GM18520 (cell line): ENCODE data around the gene CRYBA1.
"Not testable (repeated sequence)": the region's sequence is repeated elsewhere in the genome, so short reads cannot be mapped to it uniquely, and the experiment has no call there.

Experiments
- ATAC-seq: cut with Tn5 transposase; IDR thresholded peaks from one replicate; pipeline ENCODE4 v1.9.1; 2021; ENCODE audit not compliant: unreplicated experiment

The CRYBA1 gene

DNA sequence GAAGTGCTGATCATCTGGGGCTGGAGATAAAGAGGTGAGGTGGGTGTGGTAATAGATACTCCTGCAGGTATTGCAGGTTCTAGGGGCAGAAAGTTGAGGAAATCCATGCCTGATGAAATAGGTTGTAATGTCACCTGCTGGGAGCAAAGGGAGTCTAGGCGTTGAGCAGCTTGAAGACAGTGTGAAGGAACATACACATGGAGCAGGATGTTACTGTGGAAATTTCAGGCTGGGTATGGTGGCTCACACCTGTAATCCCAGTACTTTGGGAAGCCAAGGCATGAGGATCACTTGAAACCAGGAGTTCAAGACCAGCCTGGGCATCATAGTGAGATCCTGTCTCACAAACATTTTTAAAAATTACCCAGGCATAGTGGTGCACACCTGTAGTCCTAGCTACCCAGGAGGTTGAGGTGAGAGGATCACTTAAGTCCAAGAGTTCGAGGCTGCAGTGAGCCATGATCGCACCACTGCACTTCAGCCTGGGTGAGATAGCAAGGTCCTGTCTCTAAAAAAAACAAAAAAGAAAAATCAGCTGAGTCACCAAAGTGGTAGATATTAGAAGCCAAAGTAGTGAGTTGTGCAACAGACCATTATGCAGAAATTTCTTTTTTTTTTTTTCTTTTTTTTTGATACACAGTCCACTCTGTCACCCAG lies 9.1 kb upstream of the CRYBA1 start:
- no peak for ATAC-seq

DNA sequence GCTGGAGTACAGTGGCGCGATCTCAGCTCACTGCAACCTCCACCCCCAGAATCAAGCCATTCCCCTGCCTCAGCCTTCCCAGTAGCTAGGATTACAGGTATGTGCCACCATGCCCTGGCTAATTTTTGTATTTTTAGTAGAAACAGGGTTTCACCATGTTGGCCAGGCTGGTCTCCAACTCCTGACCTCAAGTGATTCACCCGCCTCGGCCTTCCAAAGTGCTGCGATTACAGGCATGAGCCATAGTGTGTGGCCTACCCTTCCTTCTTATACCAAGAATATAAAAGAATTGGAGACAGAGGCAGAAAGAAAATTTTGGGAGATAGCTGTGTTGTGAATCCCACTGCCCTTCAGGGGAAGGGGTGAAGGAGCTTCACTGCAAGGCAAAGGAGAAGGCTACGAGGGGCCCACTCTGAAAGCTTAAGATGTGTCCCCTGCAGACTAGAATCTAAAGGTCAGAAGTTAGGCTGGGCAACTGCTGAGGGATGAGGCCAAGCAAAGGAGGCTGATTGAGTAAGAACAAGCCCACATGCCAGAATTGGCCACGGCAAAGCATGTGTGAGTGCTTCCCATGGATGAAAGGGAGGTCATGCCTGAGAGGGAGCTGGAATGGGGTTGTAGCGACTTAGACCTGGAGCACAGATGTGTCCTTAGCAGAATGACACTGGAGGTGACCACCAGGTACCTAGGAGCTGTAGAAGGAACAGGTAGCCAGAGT lies 8.4 kb upstream of the CRYBA1 start:
- ATAC-seq, result no peak

DNA sequence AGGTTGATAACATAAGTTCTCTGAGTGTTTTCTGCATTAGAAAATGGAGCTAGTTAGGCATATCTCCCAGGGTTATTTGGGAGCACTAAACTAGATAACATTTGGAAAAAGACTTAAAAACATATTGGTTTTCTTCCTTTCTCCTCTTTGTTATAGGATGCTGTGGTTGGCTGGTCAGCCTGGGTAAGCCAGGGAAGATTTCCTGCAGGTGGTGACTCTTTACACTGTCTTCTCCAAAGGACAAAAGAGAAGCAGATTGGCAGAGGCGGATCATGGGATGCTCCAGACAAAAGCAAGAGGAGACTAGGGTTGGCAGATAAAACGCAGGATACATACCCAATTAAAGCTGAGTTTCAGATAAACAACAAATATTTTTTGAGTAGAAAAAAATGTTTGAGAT lies 6.2 kb upstream of the CRYBA1 start:
- no peak for ATAC-seq

DNA sequence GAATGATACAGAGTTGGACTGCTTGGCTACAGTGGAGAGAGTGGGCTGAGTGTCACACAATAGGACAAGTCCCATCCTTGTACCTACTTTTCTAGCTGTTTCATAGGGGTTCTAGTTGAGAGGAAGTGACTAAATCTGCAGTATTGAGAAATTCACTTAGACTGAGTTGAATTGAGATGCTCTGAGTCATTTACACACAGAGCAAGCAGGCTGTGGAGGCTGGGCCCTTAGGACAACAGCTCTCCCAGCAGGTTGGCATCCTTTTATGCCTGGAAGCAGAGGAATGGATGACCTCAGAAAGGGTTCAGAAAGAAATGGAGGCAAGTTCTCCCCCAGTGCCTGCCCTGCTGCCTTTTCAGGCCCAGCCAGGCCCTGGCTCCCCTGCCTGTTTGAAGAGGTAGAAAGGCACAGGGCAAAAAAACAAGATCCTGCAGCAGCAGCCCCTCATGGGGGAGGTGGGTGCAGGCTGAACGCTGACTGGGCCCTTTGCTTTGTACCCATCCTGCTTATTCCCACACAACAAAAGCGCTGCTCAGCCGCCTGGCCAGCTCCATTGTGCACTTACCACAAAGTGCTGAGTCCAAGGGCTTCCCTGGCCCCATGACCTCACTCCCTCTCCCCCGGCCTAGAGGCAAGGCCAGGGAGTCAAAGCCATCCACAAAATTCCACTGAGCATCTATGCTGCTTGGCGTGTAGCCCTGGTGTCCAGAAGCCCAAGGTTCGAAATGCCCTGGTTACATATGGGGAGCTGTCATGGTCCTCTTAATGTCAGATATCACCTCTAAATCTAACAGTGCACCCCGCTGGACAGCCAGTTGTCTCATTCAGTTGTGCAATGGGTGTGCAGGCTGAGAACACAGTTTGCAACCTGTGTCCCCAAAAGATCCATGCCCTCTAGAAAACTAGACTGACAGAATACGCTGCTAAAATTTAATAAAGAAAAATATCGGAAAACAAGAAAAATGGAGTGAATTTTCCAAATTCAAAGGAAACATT lies 5.4 kb upstream of the CRYBA1 start:
- no peak for ATAC-seq

DNA sequence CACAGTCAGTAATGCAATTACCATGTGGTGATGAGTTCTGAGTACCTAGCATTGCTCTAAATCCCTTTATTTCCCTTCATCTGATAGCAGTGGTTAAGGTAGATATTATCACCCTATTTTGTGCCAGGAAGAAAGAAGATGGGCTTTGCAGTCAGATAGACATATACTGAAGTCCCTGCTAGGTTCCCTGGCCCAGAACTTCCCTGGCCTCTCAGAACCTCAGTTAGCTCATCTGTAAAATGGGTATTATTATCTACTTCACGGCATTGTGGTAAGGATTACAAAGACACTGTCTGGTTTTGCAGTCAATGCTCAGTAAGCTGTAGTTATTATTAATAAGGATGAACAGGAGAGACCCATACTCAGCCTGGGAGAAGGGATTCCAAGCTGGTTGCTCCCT lies 4.6 kb upstream of the CRYBA1 start:
- ATAC-seq, result no peak

DNA sequence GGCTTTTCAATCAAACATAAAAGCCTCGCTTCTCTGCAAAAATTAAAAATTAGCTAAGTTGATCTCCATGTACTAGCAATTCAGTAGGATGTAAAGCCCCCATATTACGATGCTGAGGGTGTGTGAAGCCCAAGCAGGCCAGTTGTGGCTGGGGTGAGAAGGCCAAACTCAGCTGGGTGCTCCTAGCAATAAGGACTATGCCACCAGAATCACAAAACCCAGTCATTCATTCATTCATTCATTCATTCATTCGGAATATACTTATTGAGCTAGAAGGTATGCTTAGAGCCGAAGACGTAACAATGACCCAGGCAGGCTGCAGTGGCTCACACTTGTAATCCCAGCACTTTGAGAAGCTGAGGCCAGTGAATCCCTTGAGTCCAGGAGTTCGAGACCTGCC lies 3.9 kb upstream of the CRYBA1 start:
- no peak for ATAC-seq

DNA sequence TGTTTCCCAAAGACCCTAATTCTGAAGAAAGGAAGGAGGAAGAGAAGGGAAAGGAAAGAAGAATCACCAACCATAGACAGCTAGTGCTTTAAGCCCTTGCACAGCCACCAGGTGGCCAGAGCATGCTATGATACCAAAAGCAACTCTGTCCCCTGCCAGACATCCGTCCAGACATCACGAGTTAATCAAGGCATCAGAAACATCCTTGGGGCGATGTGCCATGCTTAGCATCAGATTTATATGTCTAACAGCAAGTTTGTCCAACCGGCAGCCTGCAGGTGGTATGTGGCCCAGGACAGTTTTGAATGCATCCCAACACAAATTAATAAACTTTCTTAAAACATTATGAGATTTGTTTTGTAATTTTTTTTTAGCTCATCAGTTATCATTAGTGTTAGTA lies 2.9 kb upstream of the CRYBA1 start:
- no peak for ATAC-seq

DNA sequence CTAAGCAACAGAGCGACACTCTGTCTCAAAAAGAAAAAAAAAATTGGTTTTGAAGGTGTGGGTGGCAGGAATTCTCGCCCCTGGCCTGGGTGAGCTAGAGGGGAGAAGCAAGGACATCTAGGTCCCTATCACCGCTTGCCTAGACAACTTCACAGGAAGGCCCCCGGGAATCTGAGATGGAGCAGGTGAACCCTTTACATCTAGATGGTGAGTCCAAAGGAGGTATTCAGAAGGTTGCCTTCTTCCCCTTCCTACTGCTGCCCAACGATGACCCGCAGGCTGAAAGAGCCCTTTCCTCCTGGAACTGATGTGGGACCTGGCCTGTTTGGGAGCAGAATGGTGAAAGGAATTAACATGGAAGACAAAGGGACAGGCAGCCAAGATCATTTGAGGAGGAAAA lies 1.3 kb upstream of the CRYBA1 start:
- ATAC-seq, result no peak

DNA sequence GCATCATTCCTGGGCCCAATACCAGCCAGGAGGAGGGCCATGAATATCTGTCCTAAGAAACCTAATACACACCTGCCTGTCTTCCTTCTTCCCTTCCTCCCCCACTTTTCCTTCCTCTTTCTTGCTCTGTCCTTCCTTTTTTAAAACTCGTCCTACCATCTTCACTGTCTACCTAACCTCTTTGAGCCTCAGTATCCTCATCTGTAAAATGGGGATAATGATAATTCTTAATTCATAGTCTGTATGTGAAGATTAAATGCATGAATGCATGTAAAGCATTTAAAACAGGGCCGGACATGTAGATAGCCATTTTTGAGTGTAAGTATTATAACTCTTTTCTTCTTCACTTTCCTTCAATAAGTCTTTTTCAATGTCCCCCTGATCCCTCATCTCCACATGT lies 560 bp downstream of the CRYBA1 start:
- no peak for ATAC-seq

DNA sequence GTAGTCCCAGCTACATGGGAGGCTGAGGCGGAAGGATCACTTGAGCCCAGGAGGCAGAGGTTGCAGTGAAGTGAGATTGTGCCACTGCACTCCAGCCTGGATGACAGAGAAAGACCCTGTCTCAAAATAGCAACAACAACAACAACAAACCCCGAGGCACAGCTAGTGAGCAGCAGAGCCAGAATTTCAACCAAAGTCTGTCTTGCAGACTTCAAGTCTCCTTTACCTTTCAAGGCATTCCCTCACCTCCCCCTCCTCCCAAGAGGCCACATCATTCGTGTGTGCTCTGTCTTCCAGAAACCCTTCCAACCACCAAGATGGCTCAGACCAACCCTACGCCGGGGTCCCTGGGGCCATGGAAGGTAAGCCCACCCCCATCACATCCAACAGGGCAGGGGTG lies 2.2 kb downstream of the CRYBA1 start:
- ATAC-seq, result no peak

DNA sequence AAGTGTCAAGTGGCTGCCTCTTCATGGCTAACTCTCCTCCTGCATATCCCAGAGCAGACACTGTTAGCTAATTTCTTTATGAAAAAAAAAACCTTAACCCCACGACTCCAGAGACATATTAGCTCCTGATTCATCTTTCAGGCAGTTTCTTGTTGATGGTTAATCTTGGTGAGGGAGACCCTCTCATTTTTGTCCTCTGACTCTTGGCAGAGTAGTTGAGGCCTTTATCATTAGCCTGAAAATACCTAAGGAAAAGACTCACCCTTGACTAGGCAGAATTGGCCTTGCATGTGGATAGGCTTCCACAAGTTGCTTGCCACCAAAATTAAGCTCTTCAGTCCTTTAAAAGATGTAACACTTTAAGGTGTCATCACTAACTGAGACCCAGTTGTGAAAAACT lies 4.0 kb downstream of the CRYBA1 start:
- ATAC-seq, result no peak

DNA sequence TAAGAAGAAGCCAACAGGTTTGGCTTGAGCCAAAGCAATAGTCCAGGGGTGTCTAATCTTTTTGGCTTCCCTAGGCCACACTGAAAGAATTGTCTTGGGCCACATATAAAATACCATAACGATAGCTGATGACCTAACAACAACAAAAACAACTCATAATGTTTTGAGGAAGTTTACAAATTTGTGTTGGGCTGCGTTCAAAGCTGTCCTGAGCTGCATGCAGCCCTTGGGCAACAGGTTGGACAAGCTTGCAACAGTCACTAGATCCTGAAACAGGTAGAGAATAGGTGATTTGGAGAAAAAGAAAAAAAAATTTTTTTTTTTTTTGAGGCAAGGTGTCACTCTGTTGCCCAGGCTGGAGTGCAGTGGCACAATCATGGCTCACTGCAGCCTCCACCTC lies 4.5 kb downstream of the CRYBA1 start:
- no peak for ATAC-seq

DNA sequence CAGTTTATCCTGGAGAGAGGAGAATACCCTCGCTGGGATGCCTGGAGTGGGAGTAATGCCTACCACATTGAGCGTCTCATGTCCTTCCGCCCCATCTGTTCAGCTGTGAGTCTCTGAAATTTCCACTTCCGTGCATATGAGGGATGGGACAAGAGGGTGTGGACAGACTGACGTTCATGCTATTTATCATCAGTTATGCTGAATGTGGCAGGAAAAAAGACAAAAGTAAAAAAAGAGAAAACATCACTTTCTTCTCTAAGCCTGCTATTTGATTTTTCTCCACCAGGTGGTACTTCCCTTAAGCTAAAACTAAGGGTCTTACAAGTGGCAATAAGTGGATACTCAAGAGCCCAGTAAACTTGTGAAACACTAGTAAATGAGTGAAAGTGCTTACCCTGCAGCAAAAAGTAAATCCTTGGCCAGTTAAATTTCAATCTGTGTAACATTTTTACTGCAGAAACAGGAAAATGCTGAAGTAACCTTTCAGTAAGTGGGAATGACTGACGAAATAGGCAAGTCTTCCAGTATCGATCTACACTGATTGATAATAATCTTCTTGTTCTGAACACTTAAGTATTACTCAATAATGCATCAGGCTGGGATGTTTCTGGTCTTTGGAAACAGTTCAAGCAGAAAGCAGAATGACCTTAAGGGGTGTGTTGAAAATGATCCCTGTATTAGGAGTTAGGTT lies 5.6 kb downstream of the CRYBA1 start:
- ATAC-seq, result no peak

DNA sequence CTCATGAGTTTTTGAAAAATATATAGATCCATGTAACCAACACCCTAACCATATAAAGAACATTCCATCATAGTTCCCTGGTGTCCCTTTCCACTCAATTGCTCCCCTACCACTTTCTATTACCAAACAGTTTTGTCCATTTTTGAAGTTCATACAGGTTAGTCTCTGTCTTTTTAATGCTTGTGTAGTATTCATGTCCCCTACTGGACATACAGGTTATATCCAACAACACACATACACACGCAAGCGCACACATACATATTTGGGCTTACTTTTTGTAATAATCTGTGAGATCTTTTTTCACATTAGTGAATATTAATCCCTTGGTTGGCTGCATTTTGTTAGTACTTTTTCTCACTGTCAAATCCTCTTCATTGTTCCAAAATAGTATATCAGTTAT lies 6.4 kb downstream of the CRYBA1 start:
- no peak for ATAC-seq

DNA sequence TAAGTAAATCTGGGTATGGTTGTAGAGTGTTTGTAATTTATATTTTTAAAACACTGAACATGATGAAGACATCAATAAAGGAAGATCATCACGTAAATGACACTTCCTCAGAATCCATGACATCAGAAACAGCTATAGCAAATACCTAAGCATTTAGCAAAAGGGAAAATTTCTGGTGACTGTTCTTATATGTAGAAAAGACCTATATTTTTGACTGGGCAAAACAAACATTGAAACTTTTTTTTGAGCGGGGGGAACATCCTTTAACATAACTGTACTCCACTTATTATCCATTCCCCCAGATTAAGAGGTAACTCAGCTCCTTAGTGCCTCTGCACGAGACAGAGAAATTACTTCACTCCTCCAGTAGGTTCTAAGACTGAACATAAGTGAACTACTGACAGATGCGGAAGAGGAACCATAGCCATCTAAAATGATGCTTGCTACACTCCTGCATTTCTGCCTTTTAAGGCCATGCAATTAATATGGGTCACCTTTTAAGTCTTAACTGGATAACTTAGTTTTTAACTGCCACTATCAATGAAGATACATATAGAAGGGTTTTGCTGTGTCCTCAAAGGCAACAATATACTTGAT lies 9.4 kb downstream of the CRYBA1 start:
- ATAC-seq, result no peak

DNA sequence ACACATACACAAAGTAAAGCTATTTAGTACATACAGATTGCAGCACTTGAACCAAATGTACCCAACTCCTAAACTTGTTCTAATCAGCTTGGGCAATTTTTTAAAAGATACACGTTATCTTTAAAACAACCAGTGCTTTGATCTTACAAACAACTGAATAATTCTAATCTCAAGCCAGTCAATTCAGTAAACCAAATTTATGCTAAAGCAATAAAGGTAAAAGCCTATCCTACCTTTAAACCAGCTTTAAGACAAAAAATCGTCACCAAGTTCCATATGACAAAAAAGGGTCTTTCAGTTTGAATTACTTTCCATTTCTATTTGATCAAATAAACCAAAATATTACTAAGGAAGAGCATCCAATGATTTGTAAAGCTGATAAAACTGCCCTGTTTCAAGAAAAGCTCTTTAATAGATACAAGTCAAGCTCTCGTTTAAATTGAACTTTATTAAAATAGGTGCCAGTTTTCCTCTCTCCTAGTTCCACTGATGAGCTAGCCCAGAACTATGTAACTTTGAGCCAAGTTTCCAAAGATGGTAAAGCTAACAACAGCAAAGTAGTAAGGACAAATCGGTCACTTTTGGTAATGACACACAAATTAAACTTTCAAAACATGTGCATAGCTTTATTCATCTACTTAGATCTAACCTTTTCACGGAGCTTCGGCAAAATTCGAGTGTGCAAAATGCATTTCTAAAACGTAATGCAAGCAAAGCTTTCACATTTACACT lies 10.2 kb downstream of the CRYBA1 start:
- ATAC-seq, result no peak

DNA sequence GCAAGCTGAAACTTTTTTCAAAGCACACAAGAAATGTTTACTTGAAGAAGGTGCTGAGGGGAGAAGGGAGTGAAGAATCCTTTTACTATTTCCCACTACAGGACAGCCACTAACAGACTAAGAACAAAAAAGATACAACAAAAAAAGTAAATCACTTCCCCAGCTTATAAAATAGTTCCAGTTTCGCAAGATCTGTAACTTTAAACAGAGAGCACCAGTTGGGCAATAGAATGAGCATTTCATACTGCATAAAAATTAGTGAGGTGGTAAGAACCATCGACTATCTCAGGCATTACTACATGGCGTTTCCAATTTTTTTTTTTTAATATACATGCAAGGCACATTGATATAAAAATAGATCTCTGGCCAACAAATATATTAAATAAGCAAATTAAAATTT lies 11.1 kb downstream of the CRYBA1 start:
- no peak for ATAC-seq

DNA sequence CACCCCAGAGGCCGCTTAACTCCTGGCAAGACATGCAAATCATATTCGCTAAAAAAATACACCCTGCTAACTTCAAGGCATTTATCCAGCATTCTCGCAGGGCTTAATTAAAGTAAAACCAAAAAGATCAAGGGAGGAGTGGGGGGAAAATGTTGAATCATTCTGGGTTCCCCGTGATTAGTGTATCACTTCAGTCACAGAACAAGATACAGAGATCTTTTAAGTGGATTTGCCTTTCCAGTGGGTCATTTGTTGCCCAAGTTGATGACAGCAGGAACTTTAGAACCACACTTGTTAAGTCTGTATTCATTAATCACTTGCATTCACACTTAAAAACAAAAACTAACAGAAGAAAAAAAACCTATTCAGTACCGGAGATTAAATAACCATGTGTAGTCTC lies 17.3 kb downstream of the CRYBA1 start:
- ATAC-seq, result no peak

DNA sequence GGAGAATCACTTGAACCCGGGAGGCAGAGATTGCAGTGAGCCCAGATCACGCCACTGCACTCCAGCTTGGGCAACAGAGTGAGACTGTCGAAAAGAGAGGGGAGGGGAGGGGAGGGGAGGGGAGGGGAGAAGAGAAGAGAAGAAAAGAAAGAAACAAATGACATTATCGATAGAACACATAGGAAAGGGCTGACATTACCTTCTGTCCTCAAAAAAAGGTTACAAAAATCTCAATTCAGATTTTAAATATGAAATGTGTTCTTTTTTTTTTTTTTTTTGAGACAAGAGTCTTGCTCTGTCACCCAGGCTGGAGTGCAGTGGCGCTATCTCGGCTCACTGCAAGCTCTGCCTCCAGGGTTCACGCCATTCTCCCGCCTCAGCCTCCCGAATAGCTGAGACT lies 25.3 kb downstream of the CRYBA1 start:
- not testable (repeated sequence) for ATAC-seq

DNA sequence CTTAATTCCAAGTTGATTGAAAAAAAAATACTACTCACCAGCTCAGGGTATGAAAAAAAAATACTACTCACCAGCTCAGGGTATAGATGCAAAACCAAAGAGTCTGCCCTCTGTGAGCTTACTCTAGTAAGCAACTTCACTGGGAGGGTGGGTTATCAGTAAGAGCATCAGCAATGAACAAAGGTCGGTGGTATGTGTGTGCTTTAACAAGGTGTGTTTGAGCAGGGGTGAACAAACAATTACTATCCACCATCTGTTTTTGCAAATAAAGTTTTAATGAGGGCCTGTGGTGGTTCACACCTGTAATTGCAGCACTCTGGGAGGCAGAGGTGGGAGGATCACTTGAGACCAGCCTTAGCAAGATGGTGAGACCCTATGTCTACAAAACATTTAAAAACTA lies 27.3 kb downstream of the CRYBA1 start:
- no peak for ATAC-seq
